GM18868 (cell line): Measurements from ENCODE around the gene COL18A1.
"Not testable (repeated sequence)": the region's sequence is repeated elsewhere in the genome, so short reads cannot be mapped to it uniquely, and the experiment has no call there.

Experiments used
- ATAC-seq: cut with Tn5 transposase; IDR thresholded peaks from one replicate; pipeline ENCODE4 v1.9.1; 2021; ENCODE audit warnings: mild to moderate bottlenecking, moderate library complexity; ENCODE audit not compliant: unreplicated experiment

Gene COL18A1

DNA sequence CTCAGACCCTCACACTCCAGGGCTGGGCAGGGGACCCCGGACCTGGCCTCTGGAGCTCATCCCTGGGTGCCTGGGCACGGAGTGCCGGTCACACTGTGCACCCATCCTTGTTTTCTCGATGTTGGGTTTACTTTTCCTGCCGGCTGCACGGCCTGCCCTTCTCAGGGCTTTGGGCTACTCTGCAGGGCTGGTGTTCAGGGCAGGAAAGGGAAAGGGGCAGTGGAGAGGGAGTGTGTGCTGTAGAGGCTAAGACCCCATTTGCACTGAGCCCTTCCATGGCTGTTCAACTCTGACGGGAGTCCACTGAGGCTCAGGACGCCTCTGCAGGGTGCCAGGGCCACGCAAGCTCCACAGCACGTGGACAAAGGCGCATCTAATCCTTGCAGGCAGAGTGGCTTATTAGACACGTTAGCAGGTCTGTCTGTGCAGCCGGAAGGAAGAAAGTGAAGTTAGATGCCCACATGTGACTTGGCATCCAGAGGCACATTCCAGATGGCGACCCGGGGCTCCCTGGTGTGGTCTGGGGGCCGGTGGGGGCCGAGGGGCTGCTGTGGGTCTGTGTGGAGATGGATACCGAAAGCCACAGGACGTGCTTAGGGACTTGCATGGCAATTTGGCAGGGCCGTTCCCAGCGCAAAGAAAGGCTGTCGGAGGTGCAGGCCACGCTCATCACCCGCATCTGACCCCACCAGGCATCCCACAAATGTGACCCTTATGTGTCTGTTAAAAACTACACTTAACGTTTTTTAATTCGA lies 33.6 kb downstream of the COL18A1 start:
- no peak for ATAC-seq

DNA sequence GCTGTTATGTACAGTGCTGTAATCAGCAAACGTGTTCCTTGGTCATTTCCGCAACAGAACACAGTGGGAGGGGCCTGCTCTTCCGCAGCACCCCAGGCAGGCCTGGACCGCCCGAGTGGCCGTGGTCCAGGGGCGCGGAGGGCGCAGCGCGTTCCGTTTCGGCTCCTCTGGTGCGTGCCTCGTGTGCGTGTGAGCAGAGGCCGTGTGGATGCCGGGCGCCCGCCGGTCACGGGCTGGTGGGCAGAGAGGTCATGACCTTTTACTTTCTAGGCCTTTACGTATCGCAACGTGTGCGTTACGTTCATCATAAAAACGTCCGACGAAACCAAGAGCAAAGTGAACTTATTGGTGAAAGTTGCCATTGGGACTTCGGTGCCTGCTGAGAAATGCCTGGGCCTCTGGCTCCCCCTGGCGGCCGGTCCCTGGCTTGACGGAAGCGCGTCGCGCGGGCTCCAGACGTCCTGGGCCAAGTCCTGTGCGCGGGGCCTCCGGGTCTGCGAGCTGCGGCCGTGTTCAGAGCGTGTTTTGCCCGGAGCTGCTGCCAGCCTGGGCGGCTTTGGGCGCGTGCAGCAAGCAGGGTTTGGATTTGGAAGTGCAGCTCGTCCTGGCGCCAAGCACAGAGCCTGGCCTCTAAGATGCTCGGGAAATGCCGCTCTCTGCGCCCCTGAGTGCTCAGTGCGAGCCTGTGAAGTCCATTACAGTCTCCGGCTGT lies 34.4 kb downstream of the COL18A1 start:
- no peak for ATAC-seq

DNA sequence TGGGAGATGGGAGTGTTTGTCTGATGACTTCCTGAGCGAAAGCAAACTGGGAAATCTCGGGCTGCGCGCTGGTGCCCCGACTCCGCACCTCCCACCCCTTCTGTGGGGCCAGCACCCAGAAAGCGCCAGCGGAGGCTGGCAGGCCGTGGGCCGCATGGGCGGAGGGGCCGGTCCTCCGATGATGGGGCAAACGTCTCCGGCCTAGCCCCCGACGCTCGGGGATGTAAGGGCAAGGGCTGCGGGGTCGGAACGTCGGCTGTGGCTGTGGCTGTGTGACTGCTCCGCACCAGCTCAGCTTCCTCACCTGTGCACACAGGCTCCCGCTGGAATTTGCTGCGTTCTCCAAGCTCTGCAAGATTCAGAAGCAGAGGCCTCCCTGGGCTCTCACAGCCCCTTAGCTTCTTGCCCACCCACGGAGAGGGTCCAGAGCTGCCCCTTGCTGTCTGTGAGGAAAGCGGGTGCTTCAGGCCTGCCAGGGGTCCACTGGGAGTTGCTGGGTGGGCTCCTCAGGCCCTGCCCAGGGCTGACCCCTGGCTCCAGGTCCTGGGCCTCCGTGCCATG lies 35.0 kb downstream of the COL18A1 start:
- ATAC-seq, result no peak

DNA sequence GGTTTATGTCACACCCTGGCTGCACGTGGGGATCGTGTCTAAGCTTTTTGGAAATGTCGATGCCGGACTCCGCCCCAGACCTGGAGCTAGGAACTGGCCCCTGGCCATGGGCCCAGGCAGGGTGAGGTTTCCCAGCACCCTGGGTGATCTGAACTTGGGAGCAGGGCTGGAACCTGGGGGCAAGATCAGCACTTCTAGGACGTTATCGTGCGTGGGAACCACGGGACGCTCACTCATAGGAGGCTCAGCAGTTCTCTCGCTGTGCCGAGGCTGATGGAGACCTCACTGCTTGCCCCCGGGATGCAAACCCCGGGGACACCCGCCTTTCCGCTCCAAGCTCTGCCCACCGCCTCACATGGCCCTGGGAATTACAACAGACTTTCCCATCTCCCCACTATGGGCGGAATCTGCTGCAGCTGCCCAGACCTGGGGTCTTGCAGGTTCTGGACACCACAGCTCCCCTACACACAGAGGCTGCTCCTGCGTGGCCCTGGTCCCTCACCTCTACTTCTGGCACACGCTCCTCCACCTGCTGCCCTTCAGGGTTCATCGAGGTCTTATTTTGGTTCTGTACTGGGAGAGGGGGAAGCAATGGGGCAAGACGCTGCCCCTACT lies 35.9 kb downstream of the COL18A1 start:
- no peak for ATAC-seq

DNA sequence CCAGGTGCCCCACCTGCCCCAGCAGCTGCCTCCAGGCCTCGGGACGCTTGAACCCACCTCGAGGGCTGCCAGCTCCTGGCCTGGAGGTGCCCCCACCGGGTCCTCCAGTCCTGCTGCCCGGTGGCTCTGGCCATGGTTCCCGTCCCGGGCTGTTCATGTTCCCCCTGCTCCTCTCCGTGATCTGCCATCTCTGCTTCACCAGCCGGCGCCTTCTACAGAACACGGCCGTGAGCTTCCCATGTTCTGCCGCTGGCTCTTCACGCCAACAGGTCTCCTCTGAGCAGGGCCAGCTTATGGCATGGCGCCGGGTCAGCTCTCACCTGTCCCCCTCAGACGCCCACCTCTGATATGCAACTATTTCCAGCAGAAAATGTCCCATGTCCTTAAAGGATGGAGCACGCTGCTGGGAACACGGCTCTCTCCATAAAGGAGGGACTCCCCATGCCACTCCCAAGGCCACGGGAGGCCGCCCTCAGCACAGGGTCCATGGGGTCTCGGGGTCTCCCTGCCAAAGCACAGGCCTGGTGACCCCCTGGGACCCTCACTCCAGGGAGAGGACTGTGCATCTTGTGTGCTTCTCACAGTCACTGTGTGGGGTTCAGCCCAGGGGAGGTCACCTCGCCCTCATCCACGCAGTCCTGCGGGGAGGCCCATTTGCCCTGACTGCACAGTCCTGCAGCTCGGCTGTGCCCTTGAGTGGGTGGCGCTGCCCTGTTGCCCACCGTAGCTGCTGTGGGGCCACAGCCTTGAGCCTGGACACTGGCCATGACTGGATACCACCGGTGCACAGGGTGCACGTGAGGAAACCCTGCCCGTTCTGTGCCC lies 36.7 kb downstream of the COL18A1 start:
- no peak for ATAC-seq

DNA sequence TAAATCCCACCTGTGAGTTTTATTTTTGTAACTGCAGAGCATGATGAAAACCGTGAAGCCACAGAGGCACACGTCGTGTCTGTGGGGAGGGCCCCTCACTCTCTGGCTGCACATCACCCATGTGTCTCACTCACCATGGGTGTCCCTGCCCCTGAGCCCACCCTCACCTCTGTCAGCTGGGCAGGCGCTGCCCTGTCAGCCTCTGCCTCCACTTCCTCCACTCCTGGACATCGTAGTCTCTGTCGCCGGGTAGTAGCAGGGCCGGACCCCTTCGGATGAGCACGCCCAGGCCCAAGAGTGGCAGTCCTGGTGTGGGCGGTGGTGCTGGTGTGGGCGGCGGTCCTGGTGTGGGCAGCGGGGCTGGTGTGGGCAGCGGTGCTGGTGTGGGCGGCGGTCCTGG lies 37.3 kb downstream of the COL18A1 start:
- no peak for ATAC-seq

DNA sequence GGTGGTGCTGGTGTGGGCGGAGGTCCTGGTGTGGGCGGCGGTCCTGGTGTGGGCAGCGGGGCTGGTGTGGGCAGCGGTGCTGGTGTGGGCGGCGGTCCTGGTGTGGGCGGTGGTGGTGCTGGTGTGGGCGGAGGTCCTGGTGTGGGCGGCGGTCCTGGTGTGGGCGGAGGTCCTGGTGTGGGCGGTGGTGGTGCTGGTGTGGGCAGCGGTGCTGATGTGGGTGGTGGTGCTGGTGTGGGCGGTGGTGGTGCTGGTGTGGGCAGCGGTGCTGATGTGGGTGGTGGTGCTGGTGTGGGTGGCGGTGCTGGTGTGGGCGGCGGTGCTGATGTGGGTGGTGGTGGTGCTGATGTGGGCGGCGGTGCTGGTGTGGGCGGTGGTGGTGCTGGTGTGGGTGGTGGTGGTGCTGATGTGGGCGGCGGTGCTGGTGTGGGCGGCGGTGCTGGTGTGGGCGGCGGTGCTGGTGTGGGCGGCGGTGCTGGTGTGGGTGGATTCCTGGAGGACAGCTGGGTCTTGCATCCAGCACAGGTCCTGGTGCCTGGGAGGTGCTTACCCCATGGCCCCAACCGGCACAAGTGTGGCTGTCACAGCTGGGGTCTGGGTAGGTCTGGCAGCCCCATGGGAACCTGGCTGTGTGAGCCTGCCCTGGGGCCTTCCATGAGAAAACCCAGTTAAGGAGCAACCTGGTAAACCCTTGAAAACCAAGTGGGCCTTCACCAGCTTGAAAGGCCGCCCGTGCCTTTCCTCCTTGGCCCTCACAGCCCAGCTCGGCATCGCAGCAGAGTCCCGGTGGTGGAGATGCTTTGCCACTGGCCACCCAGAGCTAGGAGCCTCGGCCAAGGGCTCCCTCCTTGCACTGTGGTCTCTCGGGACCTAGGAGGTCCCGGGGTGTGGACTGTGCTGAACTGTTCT lies 38.0 kb downstream of the COL18A1 start:
- ATAC-seq, result not testable (repeated sequence)

DNA sequence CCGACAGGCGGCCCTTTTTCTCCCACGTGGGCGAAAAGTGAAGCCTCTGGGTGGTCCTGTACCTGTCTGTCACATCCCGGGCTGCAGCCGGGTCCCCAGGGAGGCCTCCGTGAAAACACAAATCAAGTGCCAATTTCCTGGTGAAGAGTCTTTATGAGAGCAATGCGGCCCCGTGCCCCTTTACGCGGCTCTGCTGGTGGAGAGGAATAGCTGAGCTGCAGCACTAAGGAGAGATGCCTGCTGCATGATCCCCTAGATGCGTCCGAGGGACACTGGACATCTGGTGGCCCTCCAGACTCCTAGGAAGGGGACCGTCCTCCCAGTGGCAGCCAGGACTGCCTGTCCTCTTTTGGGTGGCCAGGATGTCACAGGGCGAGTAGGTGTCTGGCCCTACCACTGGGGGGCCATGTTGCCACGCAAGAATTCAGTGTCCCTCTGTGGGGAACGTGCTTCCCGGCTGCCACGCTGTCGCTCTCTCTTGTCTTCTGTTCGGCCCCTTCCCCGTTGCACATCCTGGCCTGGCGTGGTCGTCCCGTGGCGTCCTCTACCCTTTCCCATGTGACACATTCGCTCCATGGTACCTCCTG lies 38.7 kb downstream of the COL18A1 start:
- ATAC-seq, result no peak

DNA sequence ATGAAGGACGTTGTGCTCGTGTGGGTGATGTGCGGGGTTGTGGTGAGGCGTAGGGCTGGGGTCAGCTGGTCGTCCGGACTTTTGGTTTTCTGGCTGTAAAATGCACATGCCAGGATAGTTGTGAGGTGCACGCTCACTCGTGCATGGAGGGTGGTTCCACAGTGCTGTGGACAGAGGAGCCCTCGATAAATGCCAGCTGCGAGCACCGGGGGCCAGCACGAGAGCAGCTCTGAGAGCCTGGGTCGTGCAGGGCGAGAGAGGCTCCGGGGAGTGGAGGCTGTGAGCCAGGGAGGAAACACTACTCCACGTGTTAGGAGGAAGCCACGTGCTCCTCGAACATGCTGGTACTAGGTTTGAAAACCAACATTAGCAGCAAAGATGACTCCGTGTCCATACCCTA lies 39.4 kb downstream of the COL18A1 start:
- ATAC-seq, result no peak

DNA sequence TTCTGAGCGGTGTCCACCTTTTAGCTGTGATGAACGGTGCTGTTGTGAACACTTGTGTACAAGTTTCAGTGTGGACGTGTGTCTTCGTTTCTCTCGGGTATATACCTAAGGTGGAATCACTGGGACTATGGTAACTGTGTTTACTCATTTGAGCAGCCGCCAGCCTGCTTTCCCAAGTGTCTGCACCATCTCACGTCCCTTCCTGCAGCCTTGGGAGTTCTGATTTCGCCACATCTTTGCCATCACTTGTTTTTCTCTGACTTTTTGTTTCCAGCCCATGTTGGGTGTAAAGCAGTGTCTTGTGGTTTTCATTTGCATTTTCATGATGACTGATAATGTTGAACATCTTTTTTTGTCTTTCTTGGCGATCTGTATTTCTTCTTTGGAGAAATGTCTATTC lies 40.4 kb downstream of the COL18A1 start:
- no peak for ATAC-seq

DNA sequence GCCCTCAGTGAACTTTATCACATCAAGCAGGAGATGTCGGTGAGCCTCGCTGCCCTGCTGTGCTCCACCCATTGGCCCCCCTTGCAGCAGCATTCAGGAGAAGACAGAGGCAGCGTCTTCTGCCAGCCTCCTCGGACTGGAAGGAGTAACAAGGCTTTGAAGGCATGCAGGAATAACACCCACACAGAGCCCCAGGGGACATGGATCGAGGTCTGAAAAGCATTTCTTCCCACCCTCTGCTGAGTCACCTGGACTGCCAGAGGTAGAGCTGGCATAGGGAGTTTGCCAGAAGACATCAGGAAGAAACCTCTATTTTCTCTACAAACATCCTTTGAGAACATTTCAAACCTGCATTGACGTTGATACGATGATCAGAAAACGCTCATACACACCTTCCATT lies 42.9 kb downstream of the COL18A1 start:
- no peak for ATAC-seq

DNA sequence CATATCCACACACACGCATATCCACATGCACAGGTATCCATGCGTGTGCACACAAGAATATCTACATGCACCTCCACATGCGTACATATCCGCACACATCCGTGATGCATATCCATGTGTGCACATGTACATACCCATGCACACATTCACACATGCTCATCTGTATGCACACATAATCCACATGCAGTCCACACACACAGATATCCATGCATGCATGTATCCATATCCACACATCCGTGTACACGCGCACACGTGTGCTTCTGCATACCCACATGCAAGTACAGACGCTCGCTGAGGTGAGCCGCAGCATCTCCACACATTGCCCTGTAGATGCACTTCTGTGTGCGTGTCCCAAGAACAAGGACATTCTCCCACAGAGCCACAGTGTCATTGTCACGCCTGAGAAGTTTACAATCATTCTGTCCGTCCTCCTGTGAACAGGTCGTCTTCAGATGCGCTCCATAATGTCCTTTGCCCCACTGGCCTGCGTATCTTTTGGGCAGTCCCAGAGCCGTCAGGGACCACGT lies 43.4 kb downstream of the COL18A1 start:
- ATAC-seq, result no peak

DNA sequence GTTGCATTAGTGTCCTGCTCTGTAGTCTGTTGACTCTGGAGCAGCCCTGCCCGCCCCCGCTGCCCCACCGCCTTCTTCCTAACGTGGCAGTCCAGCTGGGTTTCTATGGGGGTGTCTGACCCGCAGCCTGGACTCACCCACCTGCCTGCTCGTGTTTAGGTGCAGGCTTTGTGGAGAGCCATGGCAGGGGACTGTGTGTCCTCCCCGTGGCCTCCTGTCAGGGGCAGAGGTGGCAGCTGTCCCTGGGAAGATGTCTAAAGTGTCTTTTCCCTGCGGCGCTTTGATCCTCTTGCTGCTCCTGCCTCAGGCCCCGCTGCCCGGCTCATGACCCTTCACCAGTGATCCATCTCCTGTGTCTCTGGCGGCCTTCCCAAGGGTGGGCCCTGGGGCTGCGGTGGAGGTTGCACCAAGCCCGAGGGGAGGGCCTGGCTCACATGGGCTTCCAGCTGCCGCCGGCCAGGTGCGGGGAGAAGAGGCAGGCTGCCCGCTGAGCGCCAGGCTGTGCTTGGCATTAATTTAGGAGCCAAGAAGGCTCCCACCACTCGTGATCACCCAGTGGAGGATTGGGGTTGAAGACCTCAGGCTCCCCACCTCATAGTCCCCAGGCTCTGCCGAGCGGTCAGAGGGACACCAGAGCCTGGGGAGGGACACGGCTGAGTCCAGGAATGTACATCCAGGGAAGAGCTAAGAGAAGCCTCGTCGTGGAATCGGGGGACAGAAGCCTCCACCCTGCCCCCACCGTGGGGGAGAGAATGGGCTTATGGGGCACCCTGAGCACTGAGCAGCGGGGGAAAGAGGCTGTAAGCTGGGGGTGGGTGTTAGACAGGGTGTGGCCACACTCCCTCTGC lies 44.1 kb downstream of the COL18A1 start:
- ATAC-seq, result no peak

DNA sequence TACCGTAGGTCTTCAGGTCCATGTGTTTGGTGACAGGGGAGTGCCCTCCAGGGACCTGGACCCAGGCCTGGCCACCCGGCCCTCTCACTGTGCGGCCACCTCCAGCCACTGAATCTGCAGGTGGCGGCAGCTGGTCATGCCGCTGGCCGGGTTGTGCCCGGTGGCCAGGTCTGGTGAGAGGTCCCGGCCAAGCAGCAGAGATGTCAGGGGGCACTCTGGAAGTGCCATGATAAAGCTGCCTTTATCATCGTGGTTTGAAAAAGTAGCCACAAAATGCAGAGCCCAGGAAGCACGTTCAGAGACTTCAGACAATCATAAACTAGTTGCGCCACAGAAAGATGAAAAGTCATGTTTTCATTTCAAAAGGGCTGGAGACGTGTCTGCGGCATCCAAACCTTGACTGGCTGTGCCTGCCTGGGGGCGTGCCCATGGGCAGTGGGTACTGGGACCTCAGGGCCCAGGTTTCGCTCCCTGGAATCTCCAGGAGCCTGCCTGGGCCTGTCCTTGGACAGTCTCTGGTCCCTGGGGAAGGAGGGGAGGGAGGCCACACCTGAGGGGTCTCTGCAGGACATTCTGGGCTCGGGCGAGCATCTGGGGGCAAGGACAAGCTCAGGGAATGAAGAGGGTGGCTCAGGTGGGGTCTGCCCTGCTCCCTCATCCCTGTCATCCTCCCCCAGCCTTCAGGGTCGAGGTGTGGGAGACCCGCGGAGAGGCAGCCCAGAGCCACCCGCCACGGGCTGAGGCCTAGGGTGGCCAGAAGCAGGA lies 44.9 kb downstream of the COL18A1 start:
- ATAC-seq, result no peak

DNA sequence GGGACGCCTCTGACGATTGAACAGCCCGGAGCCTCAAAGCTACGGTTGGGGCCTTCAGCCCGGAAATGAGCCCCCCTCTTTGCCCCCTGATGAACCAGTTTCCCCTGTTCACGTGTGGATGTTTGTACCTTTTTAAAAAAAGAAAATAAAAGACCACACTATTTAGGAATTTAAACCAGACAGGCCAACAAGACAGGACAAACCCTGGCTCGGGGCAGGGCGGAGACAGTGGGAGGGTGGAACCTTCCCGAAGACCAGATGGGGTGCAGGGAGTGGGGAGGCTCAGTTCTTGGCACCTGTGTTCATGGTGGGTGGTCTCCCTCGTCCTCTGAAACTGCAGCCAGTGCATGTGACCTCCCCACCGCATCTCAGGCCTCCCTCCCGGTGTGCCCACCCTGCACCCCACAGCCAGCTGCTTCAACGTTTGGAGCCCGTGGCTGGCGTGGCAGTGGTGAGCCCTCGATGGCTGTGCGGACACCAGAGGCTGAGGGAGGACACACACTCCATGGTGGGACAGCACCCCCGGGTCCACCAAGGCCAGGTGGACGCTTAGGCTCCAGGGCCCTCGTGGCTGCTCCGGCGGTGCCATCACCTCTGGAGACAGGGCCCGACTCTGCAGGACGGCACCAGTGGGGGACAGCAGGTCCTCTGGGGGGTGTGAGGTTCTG lies 45.6 kb downstream of the COL18A1 start:
- no peak for ATAC-seq

DNA sequence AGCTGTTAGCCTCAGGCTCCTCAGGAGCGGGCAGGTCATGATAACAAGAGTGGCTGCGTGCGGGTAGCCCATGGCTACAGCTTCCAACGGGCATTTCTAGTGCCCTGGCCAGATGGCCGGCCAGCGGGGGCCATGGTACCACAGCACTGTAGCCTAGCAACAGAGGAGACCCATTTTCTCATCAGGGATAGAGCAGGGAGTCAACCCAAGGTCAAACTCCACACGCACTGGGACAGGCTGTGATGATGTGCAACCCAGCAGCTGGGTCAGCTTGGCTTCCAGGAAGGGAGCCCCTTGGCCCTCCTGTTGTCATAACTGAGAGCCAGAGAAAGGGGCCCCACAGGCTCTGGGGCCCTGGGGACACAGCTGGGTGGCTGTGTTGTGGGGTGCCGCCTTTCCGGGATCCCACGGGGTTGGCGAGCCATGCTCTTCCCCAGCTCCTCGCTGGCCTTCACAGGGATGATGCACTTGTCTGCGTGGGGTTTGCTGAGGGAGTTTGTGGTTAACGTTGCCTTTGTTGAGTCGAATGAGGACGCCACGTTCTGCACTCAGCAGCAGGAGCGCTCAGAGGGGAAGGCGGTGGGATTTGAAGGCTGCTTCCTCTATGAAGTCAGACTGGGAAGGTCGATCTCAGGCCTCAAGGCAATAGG lies 46.3 kb downstream of the COL18A1 start:
- no peak for ATAC-seq

DNA sequence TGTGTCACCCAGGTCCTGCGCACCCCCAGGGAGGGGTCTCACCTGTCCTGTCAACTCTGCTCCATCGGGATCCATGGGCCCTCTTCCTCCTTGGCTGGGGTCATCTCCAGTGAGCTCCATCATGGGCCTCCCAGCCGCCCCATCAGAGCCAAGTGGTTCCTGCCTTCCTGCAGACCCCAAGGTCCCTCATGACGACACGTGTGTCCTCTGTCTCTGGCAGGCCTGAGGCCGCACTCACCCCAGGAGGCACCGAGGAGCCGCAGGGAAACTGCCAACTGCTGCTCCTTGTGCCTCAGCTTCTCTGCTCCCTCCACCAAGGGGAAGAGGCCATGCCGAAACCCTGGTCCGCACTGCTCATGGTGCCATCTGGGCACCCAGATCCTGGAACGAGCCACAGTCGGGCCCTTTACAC lies 46.8 kb downstream of the COL18A1 start:
- ATAC-seq, result no peak
